Stimulated activated CD8-positive, alpha-beta memory T cell treated with anti-CD3 and anti-CD28 coated beads, Interleukin-4, amount 100 ng/mL, for 24 hours (primary cell): ENCODE results near the gene OR13J1.
"Not testable (repeated sequence)": the region's sequence is repeated elsewhere in the genome, so short reads cannot be mapped to it uniquely, and the experiment has no call there.

Source experiments
- DNase-seq: peaks from one replicate; pipeline ENCODE4 v3.0.0-alpha.2; 2020; ENCODE audit warnings: low read depth

OR13J1 gene, protein sequence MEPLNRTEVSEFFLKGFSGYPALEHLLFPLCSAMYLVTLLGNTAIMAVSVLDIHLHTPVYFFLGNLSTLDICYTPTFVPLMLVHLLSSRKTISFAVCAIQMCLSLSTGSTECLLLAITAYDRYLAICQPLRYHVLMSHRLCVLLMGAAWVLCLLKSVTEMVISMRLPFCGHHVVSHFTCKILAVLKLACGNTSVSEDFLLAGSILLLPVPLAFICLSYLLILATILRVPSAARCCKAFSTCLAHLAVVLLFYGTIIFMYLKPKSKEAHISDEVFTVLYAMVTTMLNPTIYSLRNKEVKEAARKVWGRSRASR

DNA sequence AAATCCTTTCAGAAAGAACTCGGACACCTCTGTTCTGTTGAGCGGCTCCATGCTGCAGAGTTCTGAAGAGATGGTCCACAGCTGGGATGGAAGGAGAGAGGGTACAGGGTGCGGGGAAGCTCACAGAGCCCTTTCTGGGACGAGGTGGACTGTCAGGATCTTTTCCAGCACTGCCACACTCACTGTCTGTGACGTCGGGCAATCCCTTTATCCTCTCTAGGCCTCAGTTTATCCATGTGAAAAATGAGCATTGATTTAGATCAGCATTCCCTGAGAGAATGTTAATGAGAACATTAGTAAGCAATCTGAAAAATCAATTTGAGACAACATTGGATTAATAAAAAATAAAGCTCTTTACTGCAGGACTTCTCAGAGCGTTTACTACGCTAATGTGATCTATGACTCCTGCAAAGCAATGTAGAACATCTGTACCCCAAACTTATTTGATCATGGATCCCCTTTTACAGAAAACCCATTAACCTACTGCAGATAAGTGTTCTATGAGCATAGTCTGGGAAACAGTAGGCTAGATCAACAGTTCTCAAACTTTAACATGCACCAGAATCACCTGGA lies at the start of gene OR13J1:
Gene OR13J1 (minus strand): TSS at position 51 of the 573 bp plus-strand sequence. CDS start 0 bp downstream, at position 51.
- no peak for DNase-seq

- no peak for DNase-seq
Observed at GRCh38 chr9:35919212-35920008, 49.2 kb upstream of the OR13J1 start.

DNA sequence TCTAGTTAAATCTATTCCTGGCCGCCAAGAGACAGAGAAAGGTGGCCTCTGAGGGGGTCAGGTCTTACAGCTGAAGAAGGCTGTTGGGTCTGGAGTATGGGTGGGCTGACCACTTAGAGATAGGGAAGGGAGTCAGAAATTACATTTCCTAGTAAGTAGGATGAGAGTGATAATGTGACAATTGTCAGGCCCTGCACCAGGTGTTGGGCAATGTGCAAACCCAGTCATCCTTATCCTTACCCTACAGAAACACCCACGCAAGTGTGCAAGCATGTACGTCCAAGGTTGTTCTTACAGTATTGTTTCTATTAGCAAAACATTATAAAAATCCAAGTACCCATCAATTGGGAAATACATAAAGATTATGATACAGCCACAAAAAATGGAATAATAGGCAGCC lies 48.6 kb upstream of the OR13J1 start:
- DNase-seq: no peak

DNA sequence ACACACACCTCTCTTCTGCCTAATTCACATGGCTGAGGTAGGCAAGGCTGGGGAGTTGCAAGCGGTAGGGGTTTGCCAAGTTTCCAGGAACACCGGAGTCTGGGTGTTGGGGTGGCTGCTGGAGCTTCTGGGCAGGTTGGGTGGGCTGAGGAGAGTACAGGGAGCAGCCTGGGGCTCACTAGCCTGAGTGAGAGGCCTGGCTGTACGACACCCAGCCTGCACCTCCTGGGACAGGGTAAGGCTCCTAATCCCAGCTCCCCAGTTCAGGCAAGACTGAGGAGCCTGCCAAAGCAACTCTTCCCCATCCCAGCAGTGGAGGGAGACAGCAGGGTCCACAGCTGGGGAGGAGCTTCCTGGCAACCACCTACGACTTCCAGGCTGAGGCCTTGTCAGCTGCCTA lies 47.1 kb upstream of the OR13J1 start:
- DNase-seq: no peak

DNA sequence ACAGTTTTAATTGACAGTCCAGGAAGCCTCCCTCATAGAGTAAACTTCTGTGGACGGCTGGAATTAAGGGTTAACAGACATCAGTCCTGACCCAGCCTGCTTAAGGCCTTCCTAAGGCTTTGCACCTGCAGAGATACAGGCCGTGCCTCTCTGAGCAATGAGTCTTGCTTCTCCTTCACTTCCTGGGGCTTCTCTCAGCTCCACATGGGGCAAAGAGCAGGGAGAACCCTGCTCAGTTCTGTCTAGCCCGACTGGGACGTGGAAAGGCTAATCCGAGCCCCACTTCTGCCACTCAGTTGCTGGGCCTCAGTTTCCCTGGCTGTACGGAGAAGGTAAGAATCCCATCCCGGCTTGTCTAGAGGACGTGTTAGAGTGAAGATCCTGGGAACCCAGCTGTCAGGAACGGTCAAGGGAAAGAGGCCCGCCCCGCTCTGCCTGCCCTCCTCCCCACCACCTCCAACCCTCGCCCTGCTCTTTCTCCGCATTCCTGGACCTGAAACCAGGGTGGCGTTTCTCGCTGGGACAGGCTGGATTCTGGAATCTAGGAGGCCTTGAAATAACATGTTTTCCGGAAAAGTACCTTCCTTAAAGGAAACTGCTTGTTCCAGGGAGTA lies 45.6 kb upstream of the OR13J1 start:
- no peak for DNase-seq

- DNase-seq: no peak
Observed at GRCh38 chr9:35914301-35914807, 44.2 kb upstream of the OR13J1 start.

GRCh38 chr9:35913429-35913828 lies 43.2 kb upstream of the OR13J1 start:
- not testable (repeated sequence) for DNase-seq

- no peak for DNase-seq
Observed at GRCh38 chr9:35912791-35913400, 42.7 kb upstream of the OR13J1 start.

GRCh38 chr9:35911690-35912089 lies 41.5 kb upstream of the OR13J1 start:
- DNase-seq: no peak

GRCh38 chr9:35910613-35911359 lies 40.6 kb upstream of the OR13J1 start:
- DNase-seq: no peak

- no peak for DNase-seq
Observed at GRCh38 chr9:35909687-35910612, 39.7 kb upstream of the OR13J1 start.

DNA sequence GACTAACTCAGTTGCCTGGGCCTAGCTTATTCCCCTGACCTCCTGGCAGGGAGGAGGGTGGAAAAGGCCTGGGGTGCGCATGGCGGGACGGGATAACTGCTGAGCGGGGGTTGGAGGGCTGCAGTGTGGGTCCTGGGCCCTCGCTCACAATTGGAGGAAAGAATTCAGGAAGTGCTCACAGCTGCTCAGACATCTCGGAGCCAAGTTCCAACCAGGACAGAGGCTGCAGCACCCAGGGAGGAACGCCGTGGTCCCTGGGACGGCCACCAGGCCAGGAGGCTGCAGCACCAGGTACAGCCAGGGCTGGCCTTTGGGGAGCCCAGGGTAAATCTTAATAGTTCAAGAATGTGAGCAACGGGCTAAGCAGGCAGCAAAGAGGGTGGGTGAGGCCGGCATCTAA lies 39.1 kb upstream of the OR13J1 start, which contains the start of gene SPAAR:
Gene SPAAR (plus strand): TSS at position 217 of the 400 bp plus-strand sequence. CDS start 974 bp downstream, outside the sequence.
- no peak for DNase-seq

GRCh38 chr9:35908504-35909125 lies 38.4 kb upstream of the OR13J1 start:
- no peak for DNase-seq

GRCh38 chr9:35907711-35908503 lies 37.7 kb upstream of the OR13J1 start:
- no peak for DNase-seq

DNA sequence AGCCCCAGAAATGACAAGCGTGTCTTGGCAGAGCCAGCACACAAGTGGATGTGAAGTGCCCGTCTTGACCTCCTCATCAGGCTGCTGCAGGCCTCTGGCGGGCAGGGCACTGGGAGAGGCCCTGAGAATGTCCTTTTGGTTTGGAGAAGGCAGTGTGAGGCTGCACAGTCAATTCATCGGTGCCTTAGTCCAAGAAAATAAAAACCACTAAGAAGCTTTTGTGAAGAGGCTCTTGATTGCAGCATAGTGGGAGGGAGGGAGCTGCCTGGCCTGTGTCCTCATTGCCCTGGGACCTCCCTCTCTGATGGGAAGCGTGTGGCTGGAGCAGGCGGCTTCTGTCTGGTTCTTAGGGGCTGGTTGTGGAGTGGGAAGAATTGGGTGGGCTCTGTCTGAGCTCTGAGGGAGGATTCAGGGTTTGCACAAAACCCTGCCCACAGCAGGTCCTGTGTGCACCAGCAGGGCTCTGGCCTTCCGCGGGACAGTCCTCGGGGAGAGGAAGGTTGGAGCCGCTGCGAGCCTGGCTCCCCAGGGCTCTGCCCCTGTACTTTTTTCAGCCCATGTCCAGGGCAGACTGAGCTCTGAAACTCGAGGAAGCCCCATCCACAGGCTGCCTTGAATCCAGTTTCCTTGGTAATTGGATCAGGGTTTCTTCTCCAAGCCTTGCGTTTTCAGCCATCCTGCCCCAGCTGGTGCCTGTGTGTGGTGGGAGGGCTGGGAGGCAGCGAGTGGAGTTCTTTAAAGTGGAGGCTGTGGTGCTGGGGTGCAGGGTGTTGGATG lies 36.9 kb upstream of the OR13J1 start:
- DNase-seq: no peak

- no peak for DNase-seq
Observed at GRCh38 chr9:35905912-35906679, 35.9 kb upstream of the OR13J1 start, which contains the start of gene HRCT1. Gene HRCT1 (plus strand): TSS chr9:35906202. CDS start chr9:35906288, 86 bp downstream.
